ENCODE measurements around the gene MYO3B.

DNA sequence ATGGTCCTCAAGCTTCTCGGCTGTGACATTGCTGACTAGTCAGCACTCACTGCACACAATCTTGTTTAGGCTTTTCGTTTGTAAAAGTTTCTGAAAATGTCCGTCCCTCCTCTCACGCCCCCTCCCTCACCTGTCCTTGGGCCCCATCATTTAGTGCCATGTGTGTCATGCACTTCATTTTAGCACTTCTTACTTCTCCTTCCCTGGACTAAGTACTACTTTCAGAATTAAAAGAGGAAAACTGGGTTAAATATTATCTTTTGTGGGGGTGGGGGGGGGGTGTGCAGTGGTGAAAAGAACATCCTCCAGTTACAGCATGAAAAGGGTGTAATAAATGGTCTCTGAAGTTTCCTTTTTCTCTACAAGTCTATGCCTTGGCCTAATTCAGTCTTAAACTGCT lies 355.2 kb downstream of the MYO3B start:
- no peak for TF ChIP-seq TARDBP (IDR thresholded peaks at IDR 0.05)
- no peak for TF ChIP-seq BHLHE40 (IDR thresholded peaks at IDR 0.05; ENCODE audit: borderline replicate concordance)
